Adrenal gland (tissue), 5 donors: ENCODE results near the gene CCDC71L.

Experiments used
- CTCF ChIP-seq, 6 experiments: fragments of 450-650 bp in 4 of 6; fragments of 200-600 bp in 2 of 6; sonication (generic) in 1 of 6; IDR thresholded peaks; 1 replicate in 5 of 6; 2 replicates in 1 of 6; pipeline versions ENCODE4 v1.5.1 to v1.8.0; 2016 to 2021; ENCODE audit warnings: antibody characterized with exemption in 6 of 6, mild to moderate bottlenecking in 2 of 6, moderate library complexity in 1 of 6
- POLR2A ChIP-seq, 2 donors: fragments of 450-650 bp; IDR thresholded peaks; one replicate each; pipeline ENCODE4 v1.6.1; 2017; ENCODE audit warnings: antibody characterized with exemption in 2 of 2, mild to moderate bottlenecking in 2 of 2, moderate library complexity in 1 of 2
- donor health status: DM: no; HTN: no; CAD: no.

- TF ChIP-seq CTCF (IDR thresholded peaks at IDR 0.05) (no peak), POLR2A (IDR thresholded peaks at IDR 0.05) (no peak)
Observed at GRCh38 chr7:106679153-106679931, 18.4 kb upstream of the CCDC71L start.
